NT2/D1 (cell line): ENCODE results near the gene RAD18.

ENCODE experiments used
- DNase-seq: peaks from one replicate; pipeline ENCODE4 v3.0.0-alpha.2; 2011; ENCODE audit warnings: low read depth, low spot score
- H3K27me3 ChIP-seq: 2 replicates; pipeline ENCODE4 v1.6.0; 2011; ENCODE audit warnings: mild to moderate bottlenecking; ENCODE audit not compliant: insufficient read length, insufficient read depth
- H3K36me3 ChIP-seq: 2 replicates; pipeline ENCODE4 v1.6.1; 2011; ENCODE audit warnings: mild to moderate bottlenecking, low read length, mixed read lengths; ENCODE audit not compliant: insufficient read depth, insufficient read length
- H3K4me1 ChIP-seq: 2 replicates; pipeline ENCODE4 v1.5.1; 2011; ENCODE audit not compliant: insufficient read depth, insufficient read length
- H3K4me3 ChIP-seq: 2 replicates; pipeline ENCODE4 v1.5.1; 2011; ENCODE audit warnings: low read depth; ENCODE audit not compliant: insufficient read length
- H3K9ac ChIP-seq: 2 replicates; pipeline ENCODE4 v1.6.0; 2011; ENCODE audit warnings: low read depth; ENCODE audit not compliant: insufficient read length
- H3K9me3 ChIP-seq: 2 replicates; pipeline ENCODE4 v1.5.1; 2011; ENCODE audit warnings: mild to moderate bottlenecking, low read length; ENCODE audit not compliant: insufficient read depth
- SUZ12 ChIP-seq: IDR thresholded peaks from 2 replicates; pipeline ENCODE4 v1.6.1; 2011; ENCODE audit not compliant: insufficient read length, insufficient read depth; ENCODE audit errors: extremely low read depth
- YY1 ChIP-seq: IDR thresholded peaks from 2 replicates; pipeline ENCODE4 v1.6.1; 2011; ENCODE audit not compliant: insufficient read length, insufficient read depth
- ZNF274 ChIP-seq: IDR thresholded peaks from 2 replicates; pipeline ENCODE4 v1.6.1; 2011; ENCODE audit warnings: mild to moderate bottlenecking, low read depth, low read length

The RAD18 gene

GRCh38 chr3:8851703-8852102, 111.6 kb downstream of the RAD18 start:
- H3K9me3 ChIP-seq = no peaks in the 10 kb centered on the region
- H3K27me3 ChIP-seq = no peaks in the 10 kb centered on the region
- peaks cover 10% of the 10 kb centered on the region for H3K36me3 ChIP-seq
- DNase-seq = no peak
- H3K4me1 ChIP-seq = peaks cover 3% of the 10 kb centered on the region
- H3K9ac ChIP-seq = no peak overlapping the region
- no peak overlapping the region for H3K4me3 ChIP-seq
- TF ChIP-seq YY1 (no peak), SUZ12 (no peak), ZNF274 (no peak)

- peaks cover 4% of the 10 kb centered on the region for H3K36me3 ChIP-seq
- no peak overlapping the region for H3K4me3 ChIP-seq
- H3K27me3 ChIP-seq = no peaks in the 10 kb centered on the region
- TF ChIP-seq SUZ12 (no peak), ZNF274 (no peak), YY1 (no peak)
- DNase-seq = no peak
- H3K9me3 ChIP-seq = no peaks in the 10 kb centered on the region
- peaks cover 3% of the 10 kb centered on the region for H3K4me1 ChIP-seq
- no peak overlapping the region for H3K9ac ChIP-seq
These were observed 114.6 kb downstream of the RAD18 start for GRCh38 chr3:8848696-8849131.

- no peak for DNase-seq
- Histone ChIP-seq H3K9ac (no peak overlapping the region), H3K9me3 (no peaks in the 10 kb centered on the region), H3K36me3 (no peaks in the 10 kb centered on the region), H3K4me3 (no peak overlapping the region), H3K27me3 (no peaks in the 10 kb centered on the region), H3K4me1 (no peaks in the 10 kb centered on the region)
- no peak for TF ChIP-seq YY1
- no peak for TF ChIP-seq SUZ12
- no peak for TF ChIP-seq ZNF274
These were observed 116.0 kb downstream of the RAD18 start for GRCh38 chr3:8847317-8847716.

DNA sequence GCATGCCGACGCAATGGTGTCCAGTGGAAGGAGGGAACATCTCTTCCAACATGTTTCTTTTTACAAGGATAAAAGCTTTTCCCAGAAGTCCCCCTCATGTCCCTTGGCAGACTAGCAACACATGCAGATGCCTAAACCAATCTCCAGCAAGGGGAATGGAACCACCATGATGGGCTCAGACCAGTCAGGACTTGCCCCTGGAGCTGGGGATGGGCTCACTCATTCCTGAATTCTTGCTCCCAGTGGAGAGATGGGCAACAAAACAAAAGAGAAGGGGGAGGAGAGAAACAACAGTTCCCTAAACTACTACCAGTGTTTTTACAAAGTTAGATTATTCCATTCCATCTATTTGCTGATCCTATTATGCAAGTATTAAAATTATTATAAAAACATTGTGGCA, 117.1 kb downstream of the RAD18 start:
- TF ChIP-seq YY1 (no peak), SUZ12 (no peak), ZNF274 (no peak)
- no peaks in the 10 kb centered on the region for H3K9me3 ChIP-seq
- H3K27me3 ChIP-seq = no peaks in the 10 kb centered on the region
- H3K9ac ChIP-seq = no peak overlapping the region
- H3K36me3 ChIP-seq = no peaks in the 10 kb centered on the region
- H3K4me3 ChIP-seq = no peak overlapping the region
- no peaks in the 10 kb centered on the region for H3K4me1 ChIP-seq
- DNase-seq = no peak

- TF ChIP-seq ZNF274 (no peak), YY1 (no peak), SUZ12 (no peak)
- Histone ChIP-seq H3K4me3 (no peak overlapping the region), H3K9ac (no peak overlapping the region), H3K9me3 (no peaks in the 10 kb centered on the region), H3K36me3 (no peaks in the 10 kb centered on the region), H3K27me3 (no peaks in the 10 kb centered on the region), H3K4me1 (no peaks in the 10 kb centered on the region)
- no peak for DNase-seq
These were observed 117.6 kb downstream of the RAD18 start for GRCh38 chr3:8845641-8846040.

GRCh38 chr3:8843347-8843746, 119.9 kb downstream of the RAD18 start:
- Histone ChIP-seq H3K9ac (no peak overlapping the region), H3K27me3 (no peaks in the 10 kb centered on the region), H3K9me3 (no peaks in the 10 kb centered on the region), H3K4me3 (no peak overlapping the region), H3K4me1 (no peaks in the 10 kb centered on the region), H3K36me3 (no peaks in the 10 kb centered on the region)
- TF ChIP-seq SUZ12 = no peak
- TF ChIP-seq YY1 = no peak
- TF ChIP-seq ZNF274 = no peak
- DNase-seq = no peak

DNA sequence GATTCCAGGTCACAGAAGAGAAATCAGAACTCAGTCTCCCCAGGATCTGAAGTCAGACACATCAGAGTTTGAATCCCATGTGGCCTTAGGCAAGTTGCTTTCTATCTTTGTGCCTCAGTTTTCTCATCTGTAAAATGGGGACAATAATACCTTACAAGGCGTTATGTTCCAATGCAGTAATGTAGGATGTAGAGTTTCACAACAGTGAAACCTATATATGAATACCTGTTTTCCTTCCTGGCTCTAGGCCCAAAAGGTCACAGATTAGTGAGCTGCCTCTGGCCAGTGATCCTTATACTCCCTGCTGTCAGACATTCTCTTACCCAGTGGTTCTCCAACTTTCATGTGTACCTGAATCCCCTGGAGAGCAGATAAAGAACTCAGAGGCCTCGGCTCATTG, 121.0 kb downstream of the RAD18 start:
- Histone ChIP-seq H3K9ac (no peak overlapping the region), H3K4me3 (no peak overlapping the region), H3K36me3 (no peaks in the 10 kb centered on the region), H3K9me3 (no peaks in the 10 kb centered on the region), H3K4me1 (no peaks in the 10 kb centered on the region), H3K27me3 (no peaks in the 10 kb centered on the region)
- DNase-seq = no peak
- TF ChIP-seq YY1 = no peak
- TF ChIP-seq ZNF274 = no peak
- no peak for TF ChIP-seq SUZ12

DNA sequence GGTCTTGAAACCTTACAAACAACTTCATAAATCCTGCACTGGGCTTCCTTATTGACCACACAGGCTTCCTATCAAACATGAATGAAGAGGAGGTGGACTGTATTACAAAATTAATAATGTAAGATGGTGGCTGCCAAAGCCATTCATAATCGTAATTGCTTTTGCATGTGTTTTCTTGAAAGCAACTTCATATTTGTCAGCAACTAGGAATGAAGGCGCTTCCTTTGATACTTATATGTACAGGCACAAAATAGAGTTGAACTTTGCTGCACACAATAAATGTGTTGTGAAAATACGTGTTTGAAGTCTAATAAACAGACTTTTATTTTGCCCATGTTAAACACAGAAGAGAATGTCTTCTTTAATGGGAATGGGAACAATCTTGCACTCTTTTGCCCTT, 121.8 kb downstream of the RAD18 start:
- no peaks in the 10 kb centered on the region for H3K27me3 ChIP-seq
- H3K4me3 ChIP-seq = no peak overlapping the region

More for the DNA sequence above, 121.8 kb downstream of the RAD18 start:
- TF ChIP-seq ZNF274 (no peak), SUZ12 (no peak), YY1 (no peak)
- no peaks in the 10 kb centered on the region for H3K9me3 ChIP-seq
- H3K9ac ChIP-seq = no peak overlapping the region
- no peaks in the 10 kb centered on the region for H3K36me3 ChIP-seq
- no peaks in the 10 kb centered on the region for H3K4me1 ChIP-seq
- no peak for DNase-seq
